AG10803 (cell line): Measurements from ENCODE around the gene ORM1.

Source experiments
- DNase-seq: peaks from one replicate; pipeline ENCODE4 v3.0.0; 2010; ENCODE audit warnings: low read depth
- H3K4me3 ChIP-seq: 2 replicates; pipeline ENCODE4 v1.5.1; 2011; ENCODE audit warnings: mild to moderate bottlenecking, low read length, control low read depth
- CTCF ChIP-seq: conservative IDR thresholded peaks from 2 replicates; pipeline ENCODE4 v1.5.1; 2011; ENCODE audit warnings: mild to moderate bottlenecking, low read length, control low read depth, inconsistent platforms

The ORM1 gene

GRCh38 chr9:114355821-114356220 is 32.9 kb downstream of the ORM1 start:
- H3K4me3 ChIP-seq, result no peak overlapping the region
- no peak for TF ChIP-seq CTCF
- DNase-seq, result no peak

- no peak for DNase-seq
- TF ChIP-seq CTCF, result no peak
- no peak overlapping the region for H3K4me3 ChIP-seq
Observed at GRCh38 chr9:114356792-114357191, 33.9 kb downstream of the ORM1 start.

GRCh38 chr9:114357360-114357759 is 34.5 kb downstream of the ORM1 start:
- no peak for TF ChIP-seq CTCF
- no peak for DNase-seq
- no peak overlapping the region for H3K4me3 ChIP-seq

- TF ChIP-seq CTCF, result no peak
- no peak overlapping the region for H3K4me3 ChIP-seq
- DNase-seq, result no peak
Observed at GRCh38 chr9:114357911-114358328, 35.0 kb downstream of the ORM1 start.

GRCh38 chr9:114359801-114360200 is 36.9 kb downstream of the ORM1 start:
- H3K4me3 ChIP-seq, result no peak overlapping the region
- TF ChIP-seq CTCF, result no peak
- no peak for DNase-seq

GRCh38 chr9:114361542-114361941 is 38.6 kb downstream of the ORM1 start:
- H3K4me3 ChIP-seq, result no peak overlapping the region
- no peak for TF ChIP-seq CTCF
- DNase-seq, result no peak

- DNase-seq, result no peak
- H3K4me3 ChIP-seq, result no peak overlapping the region
- no peak for TF ChIP-seq CTCF
Observed at GRCh38 chr9:114362394-114362793, 39.5 kb downstream of the ORM1 start.
